HEK293T (cell line): ENCODE results near the gene ROPN1B.
"Not testable (repeated sequence)": the region's sequence is repeated elsewhere in the genome, so short reads cannot be mapped to it uniquely, and the experiment has no call there.

Experiments used
- BHLHE40 ChIP-seq: fragments of 450-650 bp; IDR thresholded peaks from 2 replicates; pipeline ENCODE4 v1.6.1; 2016; ENCODE audit warnings: mild to moderate bottlenecking, moderate library complexity, borderline replicate concordance
- ELF4 ChIP-seq: fragments of 450-650 bp; IDR thresholded peaks from 2 replicates; pipeline ENCODE4 v1.6.1; 2017; ENCODE audit warnings: antibody characterized with exemption
- FOXA1 ChIP-seq: fragments of 450-650 bp; IDR thresholded peaks from 2 replicates; pipeline ENCODE4 v1.6.1; 2016; ENCODE audit warnings: mild to moderate bottlenecking
- FOXK2 ChIP-seq: fragments of 450-650 bp; IDR thresholded peaks from 2 replicates; pipeline ENCODE4 v1.6.1; 2016; ENCODE audit warnings: mild to moderate bottlenecking
- HDGF ChIP-seq: fragments of 450-650 bp; IDR thresholded peaks from 2 replicates; pipeline ENCODE4 v1.6.1; 2017; ENCODE audit warnings: antibody characterized with exemption, borderline replicate concordance
- LEF1 ChIP-seq: fragments of 450-650 bp; IDR thresholded peaks from 2 replicates; pipeline ENCODE4 v1.6.1; 2017; ENCODE audit warnings: mild to moderate bottlenecking, borderline replicate concordance
- NFRKB ChIP-seq: fragments of 450-650 bp; IDR thresholded peaks from 2 replicates; pipeline ENCODE4 v1.6.1; 2016; ENCODE audit warnings: mild to moderate bottlenecking, moderate library complexity
- SP1 ChIP-seq: fragments of 450-650 bp; IDR thresholded peaks from 2 replicates; pipeline ENCODE4 v1.6.1; 2017
- TARDBP ChIP-seq: fragments of 450-650 bp; IDR thresholded peaks from 2 replicates; pipeline ENCODE4 v1.6.1; 2016
- ZNF384 ChIP-seq: fragments of 450-650 bp; IDR thresholded peaks from 2 replicates; pipeline ENCODE4 v1.6.1; 2016
- TF ChIP-seq, protein P1 (sequence below): fragments of 450-650 bp; IDR thresholded peaks from 2 replicates; pipeline ENCODE4 v1.6.1; 2016

GRCh38 chr3:125957020-125957419, 12.0 kb upstream of the ROPN1B start:
- not testable (repeated sequence) for TF ChIP-seq NFRKB, HDGF, ELF4, ZNF384, FOXK2, FOXA1, SP1, BHLHE40, TARDBP, LEF1
- TF ChIP-seq, protein P1, sequence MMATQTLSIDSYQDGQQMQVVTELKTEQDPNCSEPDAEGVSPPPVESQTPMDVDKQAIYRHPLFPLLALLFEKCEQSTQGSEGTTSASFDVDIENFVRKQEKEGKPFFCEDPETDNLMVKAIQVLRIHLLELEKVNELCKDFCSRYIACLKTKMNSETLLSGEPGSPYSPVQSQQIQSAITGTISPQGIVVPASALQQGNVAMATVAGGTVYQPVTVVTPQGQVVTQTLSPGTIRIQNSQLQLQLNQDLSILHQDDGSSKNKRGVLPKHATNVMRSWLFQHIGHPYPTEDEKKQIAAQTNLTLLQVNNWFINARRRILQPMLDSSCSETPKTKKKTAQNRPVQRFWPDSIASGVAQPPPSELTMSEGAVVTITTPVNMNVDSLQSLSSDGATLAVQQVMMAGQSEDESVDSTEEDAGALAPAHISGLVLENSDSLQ = not testable (repeated sequence)
